Fibroblast of skin of right quadriceps (primary cell): ENCODE results near the gene SGK1.
A peak's percentile ranks its signal among the peaks of the same experiment; 100 is the strongest.

Source experiments
- DNase-seq: peaks from one replicate; pipeline ENCODE4 v3.0.0-alpha.2; 2013

The SGK1 gene

GRCh38 chr6:134165561-134166201 lies 152.2 kb downstream of the SGK1 start:
- DNase-seq: no peak

GRCh38 chr6:134164300-134164699 lies 153.6 kb downstream of the SGK1 start:
- DNase-seq: no peak

GRCh38 chr6:134162932-134163331 lies 155.0 kb downstream of the SGK1 start:
- DNase-seq: no peak

GRCh38 chr6:134161041-134161440 lies 156.9 kb downstream of the SGK1 start:
- peak; percentile 59 for DNase-seq

GRCh38 chr6:134152767-134153485 lies 165.0 kb downstream of the SGK1 start:
- DNase-seq: no peak

GRCh38 chr6:134148566-134148965 lies 169.3 kb downstream of the SGK1 start:
- DNase-seq: no peak

GRCh38 chr6:134147034-134147533 lies 170.8 kb downstream of the SGK1 start:
- DNase-seq: no peak

- DNase-seq: no peak
Measured at GRCh38 chr6:134146268-134147033, 171.5 kb downstream of the SGK1 start.

- peak; percentile 57 for DNase-seq
Measured at GRCh38 chr6:134145786-134146185, 172.1 kb downstream of the SGK1 start.

- DNase-seq: no peak
Measured at GRCh38 chr6:134138226-134138975, 179.5 kb downstream of the SGK1 start.

- DNase-seq: no peak
Measured at GRCh38 chr6:134134654-134135053, 183.3 kb downstream of the SGK1 start.

- peak; percentile 65 for DNase-seq
Measured at GRCh38 chr6:134132494-134133141, 185.3 kb downstream of the SGK1 start.

- DNase-seq: no peak
Measured at GRCh38 chr6:134131530-134132139, 186.3 kb downstream of the SGK1 start.

- no peak for DNase-seq
Measured at GRCh38 chr6:134128146-134128545, 189.8 kb downstream of the SGK1 start.

- DNase-seq: peak; percentile 73
Measured at GRCh38 chr6:134123666-134124208, 194.2 kb downstream of the SGK1 start.

GRCh38 chr6:134122775-134123174 lies 195.1 kb downstream of the SGK1 start:
- no peak for DNase-seq

GRCh38 chr6:134119486-134119885 lies 198.4 kb downstream of the SGK1 start:
- no peak for DNase-seq
